ENCODE data around the gene STXBP6. TPM values are rescaled to one million over a fixed set of nuclear protein-coding genes. Genes with fewer than 3 reads are reported as not detected.
A peak's percentile ranks its signal among the peaks of the same experiment; 100 is the strongest.

Gene STXBP6
- total RNA-seq, 1 experiment from 2014 or later: 5.3 TPM

DNA sequence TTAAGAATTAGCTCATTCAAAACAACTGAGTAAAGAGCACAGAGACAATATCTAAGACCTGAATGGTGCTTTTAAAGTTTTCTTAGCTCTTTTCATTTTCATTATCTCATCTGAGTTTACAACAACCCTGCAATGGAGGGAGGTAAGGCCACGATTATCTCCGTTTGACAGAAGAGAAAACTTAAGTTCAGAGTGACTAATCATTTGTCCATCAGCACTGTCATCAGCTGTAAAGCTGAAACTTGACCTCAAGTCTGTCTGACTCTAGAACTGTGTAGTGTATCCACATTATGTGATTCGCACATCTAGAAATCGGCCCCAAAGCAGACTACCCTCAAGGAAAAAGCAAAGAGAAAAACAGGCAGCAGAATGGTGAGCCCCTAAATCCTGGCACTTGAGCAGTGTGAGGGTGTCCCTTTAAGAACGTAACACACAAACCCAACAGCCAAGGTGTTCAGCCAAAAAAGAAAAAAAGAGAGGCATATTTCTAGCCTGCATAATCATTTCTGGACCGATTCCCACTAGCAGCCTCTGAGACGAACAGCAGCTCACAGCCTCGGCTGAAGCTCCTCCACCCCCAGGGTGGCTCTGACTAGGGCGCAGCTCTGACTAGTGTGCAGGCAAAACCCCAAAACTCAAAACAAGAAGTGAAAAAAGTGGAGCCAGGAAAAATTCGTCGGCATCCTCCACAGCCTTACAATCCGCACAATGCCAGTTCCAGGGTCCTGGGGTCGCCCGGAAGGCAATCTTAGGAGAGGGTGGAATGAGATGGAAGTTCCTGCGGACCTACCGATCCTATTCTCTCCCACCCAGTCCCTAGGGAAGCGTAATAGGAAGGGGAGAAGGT lies 1.6 kb downstream of the STXBP6 start:
- peaks cover 65% of the 10 kb centered on the region for H3K27me3 ChIP-seq (replicated peaks; ENCODE audit: insufficient read depth, low read depth, low read length, poor library complexity)
- POLR2A ChIA-PET (ENCODE audit: low non-redundant PET): no interaction called here
- no peaks in the 10 kb centered on the region for H3K9me3 ChIP-seq (ENCODE audit: low read depth, low read length, poor library complexity, severe bottlenecking)
- no peaks in the 10 kb centered on the region for H3K36me3 ChIP-seq (ENCODE audit: insufficient read depth, low read length, poor library complexity, severe bottlenecking)
- no TSS peak for BruUV-seq (replicated peaks)
- no peaks in the 10 kb centered on the region for H3K4me1 ChIP-seq (ENCODE audit: insufficient read depth, low read length, poor library complexity, severe bottlenecking)
- intact Hi-C loops (cut with micrococcal nuclease; ENCODE audit: unreplicated experiment): no loop called here
- no peak overlapping the region for H3K27ac ChIP-seq (ENCODE audit: low read depth, low read length, poor library complexity, severe bottlenecking)
- DNase-seq (ENCODE audit: low spot score): no peak
- CTCF ChIA-PET: interaction anchor here (0.6 kb wide), 2 partner anchors 35 to 242 kb away, joined by 3 read pairs; no protein-coding TSS in a partner anchor
- TF ChIP-seq EZH2 (IDR thresholded peaks at IDR 0.05; ENCODE audit: borderline replicate concordance, low read depth, low read length, poor library complexity, severe bottlenecking) (peak; percentile 1), CTCF (conservative IDR thresholded peaks at IDR 0.05; ENCODE audit: low read depth, low read length) (no peak)
- no peak overlapping the region for H3K4me3 ChIP-seq (ENCODE audit: low read depth, low read length, poor library complexity, severe bottlenecking)

DNA sequence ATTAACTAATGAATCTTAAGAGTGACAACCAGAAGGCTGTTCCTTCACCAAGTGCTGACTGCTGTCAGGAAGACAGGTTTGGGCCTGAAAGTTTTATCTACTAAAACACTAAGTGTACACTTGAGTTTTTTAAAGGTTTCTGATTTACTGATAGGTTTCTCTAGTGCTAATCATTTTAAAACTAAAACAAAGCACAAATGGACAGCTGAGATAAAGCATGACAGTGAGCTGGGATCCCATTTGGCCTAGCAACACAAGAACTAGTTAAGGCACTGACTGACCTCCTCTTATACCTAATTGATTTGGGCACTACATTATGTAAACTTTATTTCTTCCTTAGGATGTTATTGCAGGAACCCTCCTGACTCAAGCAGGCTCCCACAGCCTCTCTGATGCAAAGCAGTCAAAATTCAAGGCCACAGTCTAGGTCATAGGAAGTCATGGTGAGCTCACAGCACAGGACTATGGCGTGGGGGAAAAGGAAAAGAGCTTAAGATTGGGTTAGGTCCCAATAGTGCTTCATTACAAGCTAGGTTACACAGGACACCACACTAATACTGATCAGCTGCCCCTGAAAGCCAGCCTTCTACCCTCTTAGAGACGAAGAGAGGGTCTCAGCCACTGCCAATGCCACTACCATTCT lies 3.5 kb downstream of the STXBP6 start:
- ChIA-PET CTCF (interaction anchor here (0.6 kb wide), 1 partner anchor 67 kb away, joined by 6 read pairs; no protein-coding TSS in a partner anchor), POLR2A (ENCODE audit: low non-redundant PET) (no interaction called here)
- intact Hi-C loops (cut with micrococcal nuclease; ENCODE audit: unreplicated experiment): no loop called here
- TF ChIP-seq EZH2 (IDR thresholded peaks at IDR 0.05; ENCODE audit: borderline replicate concordance, low read depth, low read length, poor library complexity, severe bottlenecking): no peak
- no peak for TF ChIP-seq CTCF (conservative IDR thresholded peaks at IDR 0.05; ENCODE audit: low read depth, low read length)
- Histone ChIP-seq H3K4me1 (ENCODE audit: insufficient read depth, low read length, poor library complexity, severe bottlenecking) (no peaks in the 10 kb centered on the region), H3K27ac (ENCODE audit: low read depth, low read length, poor library complexity, severe bottlenecking) (no peak overlapping the region), H3K9me3 (ENCODE audit: low read depth, low read length, poor library complexity, severe bottlenecking) (no peaks in the 10 kb centered on the region), H3K36me3 (ENCODE audit: insufficient read depth, low read length, poor library complexity, severe bottlenecking) (no peaks in the 10 kb centered on the region), H3K4me3 (ENCODE audit: low read depth, low read length, poor library complexity, severe bottlenecking) (no peak overlapping the region), H3K27me3 (replicated peaks; ENCODE audit: insufficient read depth, low read depth, low read length, poor library complexity) (peaks cover 46% of the 10 kb centered on the region)
- no TSS peak for BruUV-seq (replicated peaks)
- DNase-seq (ENCODE audit: low spot score): no peak

- Histone ChIP-seq H3K36me3 (ENCODE audit: insufficient read depth, low read length, poor library complexity, severe bottlenecking) (no peaks in the 10 kb centered on the region), H3K27me3 (replicated peaks; ENCODE audit: insufficient read depth, low read depth, low read length, poor library complexity) (peaks cover 24% of the 10 kb centered on the region), H3K9me3 (ENCODE audit: low read depth, low read length, poor library complexity, severe bottlenecking) (no peaks in the 10 kb centered on the region), H3K4me1 (ENCODE audit: insufficient read depth, low read length, poor library complexity, severe bottlenecking) (no peaks in the 10 kb centered on the region), H3K4me3 (ENCODE audit: low read depth, low read length, poor library complexity, severe bottlenecking) (no peak overlapping the region), H3K27ac (ENCODE audit: low read depth, low read length, poor library complexity, severe bottlenecking) (no peak overlapping the region)
- no TSS peak for BruUV-seq (replicated peaks)
- ChIA-PET CTCF (no interaction called here), POLR2A (ENCODE audit: low non-redundant PET) (no interaction called here)
- DNase-seq (ENCODE audit: low spot score): no peak
- TF ChIP-seq EZH2 (IDR thresholded peaks at IDR 0.05; ENCODE audit: borderline replicate concordance, low read depth, low read length, poor library complexity, severe bottlenecking) (no peak), CTCF (conservative IDR thresholded peaks at IDR 0.05; ENCODE audit: low read depth, low read length) (no peak)
- intact Hi-C loops (cut with micrococcal nuclease; ENCODE audit: unreplicated experiment): loop anchor here (5.0 kb wide), 1 partner anchor 307 kb away; no protein-coding TSS in a partner anchor
Observed at GRCh38 chr14:25044106-25044698, 5.7 kb downstream of the STXBP6 start.
